ENCODE data around the gene NETO1.

GRCh38 chr18:72697706-72698105, 170.1 kb downstream of the NETO1 start:
- TF ChIP-seq CTCF (IDR thresholded peaks at IDR 0.05) = no peak
- TF ChIP-seq POLR2A (IDR thresholded peaks at IDR 0.05) = no peak

Data from breast epithelium (tissue), 3 donors.